Peyer's patch (tissue), 4 donors: ENCODE results near the gene CDH12. TPM values are rescaled to one million over a fixed set of nuclear protein-coding genes. Genes with fewer than 3 reads are reported as not detected.
"Not testable (repeated sequence)": the region's sequence is repeated elsewhere in the genome, so short reads cannot be mapped to it uniquely, and the experiment has no call there.

Experiments
- DNase-seq, 3 donors: peaks; one replicate each; pipeline ENCODE4 v3.0.0-alpha.2; 2017 to 2019
- H3K27ac ChIP-seq, 4 donors: fragments of 200-600 bp; sonication (generic); one replicate each; pipeline ENCODE4 v1.5.1; 2016 to 2019
- H3K27me3 ChIP-seq, 2 donors: fragments of 200-600 bp; sonication (generic); one replicate each; pipeline ENCODE4 v1.5.1; 2019
- H3K36me3 ChIP-seq, 3 donors: fragments of 200-600 bp; sonication (generic); one replicate each; pipeline ENCODE4 v1.5.1; 2016 to 2019
- H3K4me1 ChIP-seq, 4 donors: fragments of 200-600 bp; sonication (generic); one replicate each; pipeline ENCODE4 v1.5.1; 2016 to 2019
- H3K4me3 ChIP-seq, 4 donors: fragments of 200-600 bp; sonication (generic); 1 replicate in 3 of 4; 2 replicates in 1 of 4; pipeline ENCODE4 v1.5.1; 2016 to 2019; ENCODE audit warnings: mild to moderate bottlenecking in 1 of 4
- H3K9me3 ChIP-seq, 4 donors: fragments of 200-600 bp; sonication (generic); one replicate each; pipeline ENCODE4 v1.5.1; 2016 to 2019; ENCODE audit warnings: mild to moderate bottlenecking in 1 of 4
- POLR2A ChIP-seq, 2 donors: fragments of 450-650 bp; IDR thresholded peaks; one replicate each; pipeline ENCODE4 v1.5.1; 2017; ENCODE audit warnings: antibody characterized with exemption in 2 of 2, mild to moderate bottlenecking in 2 of 2, moderate library complexity in 2 of 2
- total RNA-seq, 4 donors: library from RNA; depleted of rRNA; stranded (reverse); fragments of >200 nt; gene quantifications; one replicate each; pipeline ENCODE4 v1.1.0, GENCODE V29; 2016
- TF ChIP-seq, protein P1 (sequence below), 6 experiments: fragments of 450-650 bp in 4 of 6; fragments of 200-600 bp in 2 of 6; sonication (generic) in 1 of 6; IDR thresholded peaks; one replicate each; pipeline ENCODE4 v1.5.1; 2017 to 2019; ENCODE audit warnings: antibody characterized with exemption in 6 of 6, mild to moderate bottlenecking in 3 of 6, moderate library complexity in 1 of 6

CDH12 gene
- total RNA-seq, 4 donors from 2014 or later = not detected

DNA sequence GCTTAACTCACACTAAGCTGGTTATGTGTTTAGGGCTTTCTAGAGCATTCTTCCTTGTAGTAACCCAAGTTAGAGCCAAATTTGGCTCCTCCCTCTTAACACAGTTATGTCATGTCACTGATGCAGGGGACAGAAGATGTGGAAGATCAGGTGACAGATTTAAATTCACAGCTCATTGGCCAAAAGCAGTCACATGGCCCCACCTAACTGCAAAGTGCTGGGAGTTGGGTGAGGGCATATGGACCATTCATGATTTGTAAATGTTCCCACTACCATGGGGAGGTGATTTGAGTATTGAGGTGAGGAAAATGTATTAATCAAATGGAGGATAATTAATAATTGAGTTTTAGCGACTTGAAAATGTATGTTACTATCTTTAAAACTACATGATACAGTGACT lies 829.4 kb downstream of the CDH12 start:
- Histone ChIP-seq H3K27me3 (no peaks in the 10 kb centered on the region), H3K36me3 (no peaks in the 10 kb centered on the region), H3K4me1 (no peaks in the 10 kb centered on the region), H3K9me3 (no peaks in the 10 kb centered on the region), H3K27ac (no peak overlapping the region), H3K4me3 (no peak overlapping the region)
- DNase-seq = no peak
- TF ChIP-seq, protein P1, sequence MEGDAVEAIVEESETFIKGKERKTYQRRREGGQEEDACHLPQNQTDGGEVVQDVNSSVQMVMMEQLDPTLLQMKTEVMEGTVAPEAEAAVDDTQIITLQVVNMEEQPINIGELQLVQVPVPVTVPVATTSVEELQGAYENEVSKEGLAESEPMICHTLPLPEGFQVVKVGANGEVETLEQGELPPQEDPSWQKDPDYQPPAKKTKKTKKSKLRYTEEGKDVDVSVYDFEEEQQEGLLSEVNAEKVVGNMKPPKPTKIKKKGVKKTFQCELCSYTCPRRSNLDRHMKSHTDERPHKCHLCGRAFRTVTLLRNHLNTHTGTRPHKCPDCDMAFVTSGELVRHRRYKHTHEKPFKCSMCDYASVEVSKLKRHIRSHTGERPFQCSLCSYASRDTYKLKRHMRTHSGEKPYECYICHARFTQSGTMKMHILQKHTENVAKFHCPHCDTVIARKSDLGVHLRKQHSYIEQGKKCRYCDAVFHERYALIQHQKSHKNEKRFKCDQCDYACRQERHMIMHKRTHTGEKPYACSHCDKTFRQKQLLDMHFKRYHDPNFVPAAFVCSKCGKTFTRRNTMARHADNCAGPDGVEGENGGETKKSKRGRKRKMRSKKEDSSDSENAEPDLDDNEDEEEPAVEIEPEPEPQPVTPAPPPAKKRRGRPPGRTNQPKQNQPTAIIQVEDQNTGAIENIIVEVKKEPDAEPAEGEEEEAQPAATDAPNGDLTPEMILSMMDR (IDR thresholded peaks at IDR 0.05) = no peak
- no peak for TF ChIP-seq POLR2A (IDR thresholded peaks at IDR 0.05)

- H3K27me3 ChIP-seq, H3K4me1 ChIP-seq, H3K27ac ChIP-seq, H3K9me3 ChIP-seq, DNase-seq, H3K36me3 ChIP-seq, H3K4me3 ChIP-seq: not testable (repeated sequence)
Observed at GRCh38 chr5:22012893-22013292, 840.3 kb downstream of the CDH12 start.

DNA sequence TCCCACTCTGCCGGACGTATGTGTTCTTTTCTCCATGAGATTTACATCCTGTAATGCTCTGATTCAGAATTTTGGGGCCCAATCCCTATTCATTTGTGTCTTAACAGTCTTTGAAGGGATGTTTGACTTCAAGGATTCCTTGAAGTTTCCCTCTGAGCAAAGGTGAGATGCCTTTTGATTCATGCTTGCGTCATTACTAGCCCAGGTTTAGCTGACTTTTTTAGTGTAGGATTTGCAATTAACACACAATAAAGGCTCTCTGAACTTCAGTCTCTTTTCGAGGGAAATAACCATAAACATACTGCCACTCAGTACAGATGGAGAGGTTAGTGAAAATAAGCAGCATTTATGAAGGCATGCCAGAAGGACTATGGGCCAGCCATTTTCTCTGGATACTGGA lies 842.3 kb downstream of the CDH12 start:
- H3K4me1 ChIP-seq, H3K27me3 ChIP-seq, H3K9me3 ChIP-seq, H3K27ac ChIP-seq, H3K36me3 ChIP-seq, DNase-seq, H3K4me3 ChIP-seq: not testable (repeated sequence)

- H3K4me3 ChIP-seq, H3K4me1 ChIP-seq, H3K27ac ChIP-seq, H3K27me3 ChIP-seq, H3K36me3 ChIP-seq, H3K9me3 ChIP-seq, DNase-seq: not testable (repeated sequence)
Observed at GRCh38 chr5:22001097-22001496, 852.0 kb downstream of the CDH12 start.

DNA sequence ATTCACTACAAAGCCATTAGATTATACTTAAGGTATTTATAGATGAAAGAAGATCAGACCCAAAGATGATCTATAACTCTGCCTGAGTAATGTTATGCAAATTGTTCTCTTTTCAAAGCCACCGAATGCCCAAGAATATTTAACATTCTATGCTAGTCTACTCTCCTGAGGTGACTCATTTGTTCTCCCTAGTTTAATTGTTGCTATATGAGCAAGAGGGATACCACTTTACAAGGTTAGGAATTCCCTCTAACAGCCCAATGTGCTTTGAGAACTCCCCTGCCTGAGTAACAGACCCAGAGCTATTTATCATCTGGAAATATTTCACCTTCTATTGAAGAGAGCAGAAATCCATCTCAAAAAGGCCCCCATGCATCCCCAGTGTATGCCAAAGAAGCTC lies 867.3 kb downstream of the CDH12 start:
- not testable (repeated sequence) for H3K36me3 ChIP-seq, H3K27ac ChIP-seq, H3K9me3 ChIP-seq, DNase-seq, H3K27me3 ChIP-seq, H3K4me3 ChIP-seq, H3K4me1 ChIP-seq

DNA sequence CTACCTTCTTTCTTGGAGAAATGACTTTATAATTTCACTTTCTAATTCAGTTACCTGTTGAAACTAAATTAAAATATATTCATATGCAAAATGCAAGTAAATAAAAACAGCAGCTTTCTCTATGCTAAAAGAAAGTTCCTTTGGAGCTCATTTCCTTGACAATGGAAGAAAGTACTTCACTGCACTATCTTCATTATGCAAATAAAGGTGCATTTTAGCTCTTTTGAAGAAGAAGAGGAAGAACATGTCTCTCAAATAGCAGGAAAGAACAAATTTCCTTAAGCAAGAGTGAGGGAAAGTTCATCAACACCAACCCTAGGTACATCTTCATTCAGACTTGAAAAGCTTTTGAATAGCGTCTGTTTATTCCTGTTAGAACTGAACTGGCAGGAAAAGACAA lies 901.6 kb downstream of the CDH12 start:
- H3K9me3 ChIP-seq, H3K27me3 ChIP-seq, H3K36me3 ChIP-seq, DNase-seq, H3K27ac ChIP-seq, H3K4me1 ChIP-seq, H3K4me3 ChIP-seq: not testable (repeated sequence)

GRCh38 chr5:21931116-21931515 lies 922.0 kb downstream of the CDH12 start:
- Histone ChIP-seq H3K36me3 (no peaks in the 10 kb centered on the region), H3K27ac (no peak overlapping the region), H3K9me3 (no peaks in the 10 kb centered on the region), H3K27me3 (no peaks in the 10 kb centered on the region), H3K4me3 (no peak overlapping the region), H3K4me1 (no peaks in the 10 kb centered on the region)
- DNase-seq = no peak
- TF ChIP-seq, protein P1 (IDR thresholded peaks at IDR 0.05) = no peak
- TF ChIP-seq POLR2A (IDR thresholded peaks at IDR 0.05) = no peak

DNA sequence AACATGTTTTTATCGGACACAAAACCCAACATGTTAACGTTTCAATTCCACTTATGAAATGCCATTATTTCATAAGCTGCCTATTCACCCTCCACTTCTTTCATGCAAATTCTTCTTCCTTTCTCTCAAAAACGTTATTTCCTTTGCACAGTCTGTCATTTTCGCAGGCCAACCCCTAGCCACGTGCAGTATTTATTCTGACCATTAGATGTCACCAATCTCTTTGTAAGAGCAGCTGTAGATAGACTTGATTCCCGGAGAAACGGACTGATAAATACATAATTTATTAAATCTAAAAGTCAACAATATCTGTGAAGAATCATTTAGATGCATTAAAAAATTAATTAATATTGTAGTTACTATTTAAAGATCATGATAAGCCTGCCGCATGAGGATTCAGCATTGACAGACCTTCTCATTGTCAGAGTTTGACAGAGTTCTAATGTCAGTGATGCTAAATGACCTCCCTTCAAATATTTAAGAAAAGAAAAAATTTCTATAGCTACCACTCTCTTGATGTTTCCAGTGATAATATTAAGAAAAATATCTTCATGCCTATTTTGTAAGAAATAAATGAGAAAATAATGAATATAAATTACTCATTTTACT lies 933.6 kb downstream of the CDH12 start:
- Histone ChIP-seq H3K27me3 (no peaks in the 10 kb centered on the region), H3K4me3 (no peak overlapping the region), H3K36me3 (no peaks in the 10 kb centered on the region), H3K27ac (no peak overlapping the region), H3K9me3 (no peaks in the 10 kb centered on the region), H3K4me1 (no peaks in the 10 kb centered on the region)
- no peak for DNase-seq
- TF ChIP-seq, protein P1 (IDR thresholded peaks at IDR 0.05) = peak in 3 of 6 experiments; percentile 29 to 32 (median 32)
- TF ChIP-seq POLR2A (IDR thresholded peaks at IDR 0.05) = no peak
